ENCODE measurements around the gene SLC24A4.

The SLC24A4 gene

DNA sequence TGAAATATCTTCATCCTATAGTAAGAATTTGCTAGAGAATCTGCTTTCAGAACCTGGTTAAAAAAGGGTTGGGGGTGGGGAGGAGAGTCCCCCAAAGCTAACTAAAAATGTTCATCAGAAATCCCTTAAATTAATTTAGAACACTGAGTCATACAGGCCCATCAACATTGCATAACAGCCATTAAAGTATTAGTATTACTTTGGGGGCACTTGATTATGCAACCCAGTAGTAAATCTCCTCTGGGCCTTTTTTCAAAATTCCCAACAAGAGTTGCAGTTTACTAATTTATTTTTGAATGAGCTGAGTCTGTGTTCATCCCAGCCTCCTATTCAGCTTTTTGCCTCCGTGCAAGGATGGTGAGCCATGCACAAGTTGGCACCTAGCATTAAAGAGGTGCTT lies 8.8 kb upstream of the SLC24A4 start:
- DNase-seq: no peak
- in situ Hi-C loops (cut with MboI; ENCODE audit: low pct_unique_long_range_greater_than_20kb, low sequenced_read_pairs): no loop called here

DNA sequence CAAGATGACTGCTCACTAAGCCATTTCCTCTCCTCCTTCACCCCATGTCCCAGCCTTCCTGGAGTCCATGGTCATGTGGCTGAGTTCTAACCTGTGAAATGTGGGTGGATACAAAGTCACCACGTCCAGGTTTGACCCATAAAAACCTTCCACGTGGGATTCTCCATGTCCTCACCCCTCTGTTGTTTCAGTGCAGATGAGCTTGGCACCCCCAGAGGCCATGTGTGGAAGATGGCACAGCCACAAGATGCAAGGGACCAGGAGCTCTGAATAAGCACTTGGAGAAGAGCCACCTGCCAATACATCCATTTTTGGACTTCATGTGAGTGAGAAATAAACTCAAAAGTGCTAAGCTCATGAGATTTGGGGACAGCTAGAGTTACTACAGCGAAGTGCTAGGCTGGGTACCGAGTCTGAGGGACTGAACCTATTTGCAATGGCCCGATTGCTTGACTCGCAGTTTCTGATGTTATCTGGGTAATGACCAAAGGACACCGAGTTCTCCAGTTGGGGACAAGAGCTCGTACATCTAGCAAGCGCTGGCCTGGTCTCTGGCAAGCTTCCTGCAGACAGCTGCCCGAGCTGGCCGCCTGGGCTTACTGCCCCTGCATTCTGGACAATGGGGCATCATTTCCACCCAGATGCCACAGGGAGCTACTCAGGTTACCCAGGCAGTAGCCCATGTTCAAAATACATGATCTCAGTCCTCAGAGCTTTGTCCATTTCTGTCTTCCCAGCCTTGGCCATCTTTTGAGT lies 7.7 kb upstream of the SLC24A4 start:
- in situ Hi-C loops (cut with MboI; ENCODE audit: low pct_unique_long_range_greater_than_20kb, low sequenced_read_pairs): no loop called here
- no peak for DNase-seq

DNA sequence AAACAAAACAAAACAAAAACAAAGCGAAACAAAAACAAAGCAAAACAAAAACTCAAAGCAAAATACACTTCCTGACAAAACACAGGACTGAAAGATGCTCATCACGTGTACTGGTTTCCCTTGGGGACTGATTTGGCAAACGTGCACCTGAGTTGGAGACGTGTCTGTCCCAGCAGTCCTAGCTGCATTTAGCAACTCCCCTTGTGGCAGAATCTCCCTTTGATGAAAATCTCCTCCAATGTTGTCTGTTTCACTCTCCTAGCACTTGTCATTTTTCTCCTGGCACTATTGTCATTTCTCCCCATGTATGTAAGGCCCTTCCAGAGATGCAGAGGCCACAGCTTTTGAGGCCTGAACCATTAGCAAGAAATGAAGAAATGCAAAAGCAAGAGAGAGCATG lies 6.8 kb upstream of the SLC24A4 start:
- DNase-seq: no peak
- in situ Hi-C loops (cut with MboI; ENCODE audit: low pct_unique_long_range_greater_than_20kb, low sequenced_read_pairs): no loop called here

DNA sequence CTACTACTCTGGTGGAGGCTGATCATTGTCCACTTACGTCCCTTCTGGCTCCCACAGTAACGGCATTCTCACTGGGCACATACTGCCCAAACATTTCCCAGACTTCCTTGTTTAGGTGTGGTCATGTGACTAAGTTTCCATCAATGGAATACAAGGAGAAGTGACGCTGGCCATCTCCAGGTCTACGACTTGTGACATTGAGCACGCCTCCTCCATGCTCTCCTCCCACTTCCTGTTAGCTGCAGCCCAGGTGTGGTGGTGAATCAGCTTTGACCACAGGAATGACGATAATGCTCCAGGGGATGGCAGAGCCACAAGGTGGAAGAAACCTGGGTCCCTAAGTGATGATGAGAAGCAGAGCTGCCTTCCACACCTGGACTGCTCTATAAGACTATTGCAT lies 6.0 kb upstream of the SLC24A4 start:
- peak; percentile 7 for DNase-seq
- in situ Hi-C loops (cut with MboI; ENCODE audit: low pct_unique_long_range_greater_than_20kb, low sequenced_read_pairs): no loop called here

DNA sequence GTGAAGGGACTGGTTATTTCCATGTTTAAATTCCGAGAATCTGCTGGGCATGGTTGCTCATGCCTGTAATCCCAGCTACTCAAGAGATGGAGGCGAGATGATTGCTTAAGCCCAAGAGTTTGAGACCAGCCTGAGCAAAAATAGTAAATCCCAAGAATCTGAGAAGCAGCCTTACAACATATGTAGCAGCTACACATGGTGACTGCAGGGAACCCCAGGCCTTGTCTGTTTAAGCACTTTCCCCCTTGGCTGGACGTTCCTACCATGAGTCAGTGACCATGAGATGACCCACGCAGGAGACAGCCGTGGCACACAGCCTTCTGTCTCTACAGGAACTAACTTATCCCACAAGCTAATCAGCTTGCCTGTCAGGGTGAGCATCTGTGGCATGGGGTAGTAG lies 5.5 kb upstream of the SLC24A4 start:
- no peak for DNase-seq
- in situ Hi-C loops (cut with MboI; ENCODE audit: low pct_unique_long_range_greater_than_20kb, low sequenced_read_pairs): no loop called here

DNA sequence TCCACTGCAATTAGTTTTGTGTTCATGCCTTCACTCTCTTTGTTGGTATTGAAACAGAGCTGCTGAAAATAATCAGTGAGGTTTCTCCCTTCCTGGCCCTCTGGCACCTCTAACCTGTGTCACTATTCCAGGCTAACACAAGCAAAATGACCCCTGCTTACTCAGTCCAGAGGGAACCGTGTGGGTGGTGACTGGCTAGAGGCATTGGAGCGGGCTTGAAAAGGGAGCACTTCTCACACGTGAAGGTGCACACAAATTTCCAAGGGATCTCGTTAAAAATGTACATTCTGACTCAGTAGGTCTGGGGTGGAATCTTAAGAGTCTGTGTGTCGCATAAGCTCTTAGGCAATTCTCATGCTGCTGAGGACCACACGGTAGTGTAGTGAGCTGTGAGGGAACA lies 1.3 kb upstream of the SLC24A4 start:
- in situ Hi-C loops (cut with MboI; ENCODE audit: low pct_unique_long_range_greater_than_20kb, low sequenced_read_pairs): no loop called here
- no peak for DNase-seq

DNA sequence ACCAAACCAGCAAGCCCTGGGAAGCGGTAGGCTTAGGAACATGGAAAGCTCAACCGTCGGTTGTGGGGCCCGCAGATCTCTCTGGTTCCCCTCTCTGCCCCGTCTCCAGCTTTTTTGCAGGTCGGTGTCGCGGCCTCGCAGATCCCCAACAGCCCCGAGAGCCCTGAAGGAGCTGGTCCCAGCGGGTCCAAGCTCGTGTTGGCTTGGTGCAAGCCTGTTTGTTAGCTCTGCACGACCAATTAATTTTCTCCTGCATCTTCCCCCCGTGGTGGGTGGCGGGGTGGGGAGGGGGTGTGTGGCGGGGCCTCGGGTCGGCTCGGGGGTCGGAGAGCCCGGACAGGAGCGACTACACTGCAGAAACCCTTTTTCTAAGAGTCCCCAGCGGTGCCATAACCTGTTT lies 449 bp upstream of the SLC24A4 start:
- in situ Hi-C loops (cut with MboI; ENCODE audit: low pct_unique_long_range_greater_than_20kb, low sequenced_read_pairs): no loop called here
- DNase-seq: no peak

DNA sequence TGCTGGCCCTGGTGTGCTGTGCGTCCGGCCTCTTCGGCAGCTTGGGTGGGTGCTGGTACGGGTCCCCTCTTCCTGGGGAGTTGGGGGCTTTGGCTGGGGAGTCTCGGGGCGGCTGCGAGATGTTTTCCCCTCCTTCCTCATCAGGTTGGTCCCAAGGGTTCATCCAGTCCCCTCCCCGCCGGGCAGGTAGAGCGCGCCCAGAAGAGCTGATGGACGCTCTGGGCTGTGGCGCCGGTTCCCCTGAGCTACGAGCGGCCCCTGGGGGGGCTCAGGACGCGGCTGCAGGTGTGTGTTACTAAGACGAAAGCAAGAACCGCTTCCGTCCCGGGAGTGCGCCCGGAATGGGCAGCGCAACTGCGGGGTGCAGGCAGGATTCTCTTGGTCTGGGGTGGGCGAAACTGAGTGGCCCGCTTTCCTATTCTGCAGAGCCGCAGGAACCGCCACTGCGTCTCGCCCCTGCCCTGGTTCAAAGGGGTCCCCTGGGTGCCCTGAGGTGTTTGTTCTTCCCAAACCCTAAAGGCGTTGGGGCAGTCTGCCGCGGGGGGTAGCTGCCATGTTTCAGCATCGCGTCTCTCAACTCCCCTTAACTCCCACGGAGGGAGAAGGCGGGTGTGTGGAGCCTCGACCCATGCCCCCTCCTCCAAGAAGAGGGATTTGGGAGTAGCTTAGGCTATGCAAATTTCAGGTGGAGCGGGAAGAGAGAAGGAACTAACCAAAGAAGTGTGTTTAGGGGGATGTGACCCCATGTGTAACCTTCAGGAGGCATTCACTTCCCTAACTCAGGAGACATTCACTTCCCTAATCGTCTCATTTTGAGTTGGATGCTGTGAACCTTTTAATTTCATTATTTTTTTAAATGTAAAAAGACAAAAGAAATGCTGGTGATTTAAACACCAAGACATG lies 1.2 kb downstream of the SLC24A4 start:
- in situ Hi-C loops (cut with MboI; ENCODE audit: low pct_unique_long_range_greater_than_20kb, low sequenced_read_pairs): no loop called here
- DNase-seq: no peak

DNA sequence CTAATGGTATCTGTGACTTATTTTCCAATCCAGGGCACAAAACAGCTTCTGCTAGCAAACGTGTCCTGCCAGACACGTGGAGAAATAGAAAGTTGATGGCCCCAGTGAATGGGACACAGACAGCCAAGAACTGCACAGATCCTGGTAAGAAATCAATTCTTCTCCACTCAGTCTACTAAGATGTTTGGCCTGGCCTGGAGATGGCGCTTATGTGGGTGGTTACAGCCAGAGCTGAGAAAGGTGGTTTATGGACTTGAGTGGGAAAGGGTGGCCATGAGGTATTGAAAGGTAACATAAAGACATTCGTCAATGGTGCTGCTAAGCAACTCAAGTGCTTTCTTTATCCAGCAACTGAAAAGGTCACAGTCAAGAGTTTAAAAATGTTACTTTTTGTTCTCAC lies 2.9 kb downstream of the SLC24A4 start:
- no peak for DNase-seq
- in situ Hi-C loops (cut with MboI; ENCODE audit: low pct_unique_long_range_greater_than_20kb, low sequenced_read_pairs): no loop called here

DNA sequence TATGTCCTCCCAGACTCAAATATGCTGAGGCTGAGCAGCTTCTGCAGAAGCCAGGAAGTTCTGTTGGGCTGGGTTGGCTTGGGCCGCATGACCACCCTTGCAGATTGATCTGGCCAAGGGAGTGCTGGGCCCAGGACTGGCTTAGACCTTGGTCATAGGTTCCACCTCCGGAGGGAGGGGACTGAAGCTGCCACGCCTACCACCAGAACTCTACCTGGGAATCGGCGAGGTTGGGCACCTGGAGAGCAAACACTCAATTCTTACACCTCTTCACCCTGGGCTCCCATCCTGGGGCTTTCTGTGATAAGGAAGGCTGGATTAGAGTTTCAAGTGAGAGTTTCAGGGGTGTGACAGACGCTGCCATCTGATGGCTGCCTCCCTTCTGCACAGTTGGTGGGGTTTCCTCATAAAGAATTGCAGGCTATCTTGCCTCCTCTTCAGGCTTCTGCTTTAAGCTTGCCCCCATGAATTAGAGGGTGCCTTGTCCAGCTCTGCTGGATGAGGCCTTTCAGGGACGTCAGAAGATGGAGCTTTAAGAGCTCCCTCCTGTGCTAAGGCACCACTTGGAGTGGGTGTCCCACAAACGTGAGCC lies 5.8 kb downstream of the SLC24A4 start:
- DNase-seq: no peak

DNA sequence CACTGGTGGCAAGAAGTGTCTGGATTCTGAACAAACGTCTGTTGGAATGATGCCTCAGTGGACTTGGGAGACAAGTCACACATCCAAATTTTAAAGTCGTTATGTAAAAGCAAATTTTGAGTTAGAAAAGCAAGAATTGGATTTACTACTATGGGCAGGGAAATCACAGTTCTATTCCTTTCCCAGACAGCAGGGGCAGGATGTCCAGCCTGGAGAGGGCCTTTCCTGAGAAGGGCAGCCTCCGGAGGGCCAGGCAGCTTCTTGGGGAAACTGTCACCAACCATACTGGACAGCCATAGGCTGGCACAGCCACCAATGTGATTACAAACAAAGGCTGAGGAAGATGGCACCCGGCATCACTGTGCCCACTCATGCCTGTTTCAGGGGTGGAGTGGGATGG lies 11.1 kb downstream of the SLC24A4 start:
- DNase-seq: no peak
- in situ Hi-C loops (cut with MboI; ENCODE audit: low pct_unique_long_range_greater_than_20kb, low sequenced_read_pairs): no loop called here

More for the DNA sequence above, 5.8 kb downstream of the SLC24A4 start:
- in situ Hi-C loops (cut with MboI; ENCODE audit: low pct_unique_long_range_greater_than_20kb, low sequenced_read_pairs): no loop called here

DNA sequence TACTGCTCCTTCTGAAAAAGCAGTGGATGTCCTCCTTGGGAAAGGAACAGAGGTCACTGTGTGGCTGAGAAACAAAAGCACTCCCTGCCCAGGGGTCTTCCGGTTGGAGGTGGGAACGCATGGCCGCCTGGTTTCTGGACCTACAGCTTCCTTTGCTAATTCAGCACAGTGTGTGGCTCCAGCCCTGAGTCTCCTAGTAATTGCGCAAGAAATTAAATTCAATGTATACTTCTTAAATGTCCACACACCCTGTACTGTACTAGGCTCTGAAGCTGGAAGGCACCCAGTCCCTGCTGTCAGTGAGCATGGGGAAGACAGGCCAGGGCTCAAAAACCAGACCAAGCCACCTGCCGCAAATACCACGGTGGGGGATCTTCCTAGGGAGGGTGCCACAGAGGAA lies 13.4 kb downstream of the SLC24A4 start:
- in situ Hi-C loops (cut with MboI; ENCODE audit: low pct_unique_long_range_greater_than_20kb, low sequenced_read_pairs): no loop called here
- no peak for DNase-seq

DNA sequence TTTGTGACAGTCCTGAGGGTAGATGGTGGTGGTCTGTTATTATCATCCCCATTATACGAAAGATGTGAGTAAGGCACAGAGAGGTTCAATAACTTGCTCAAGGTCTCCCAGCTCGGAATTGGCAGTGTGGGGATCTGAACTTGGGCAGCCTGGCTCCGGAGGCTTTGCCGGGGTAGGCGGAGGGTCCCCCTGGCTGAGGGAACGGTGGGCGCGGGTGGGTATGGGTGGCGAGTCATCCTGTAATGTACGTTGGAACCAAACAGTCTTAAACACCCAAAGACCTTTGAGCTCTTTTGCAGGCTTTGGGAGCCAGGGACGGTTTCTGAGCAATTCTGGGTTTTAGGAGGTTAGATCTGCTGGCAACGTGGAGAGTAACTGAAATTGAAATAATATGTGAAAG lies 16.5 kb downstream of the SLC24A4 start:
- in situ Hi-C loops (cut with MboI; ENCODE audit: low pct_unique_long_range_greater_than_20kb, low sequenced_read_pairs): no loop called here
- DNase-seq: no peak

DNA sequence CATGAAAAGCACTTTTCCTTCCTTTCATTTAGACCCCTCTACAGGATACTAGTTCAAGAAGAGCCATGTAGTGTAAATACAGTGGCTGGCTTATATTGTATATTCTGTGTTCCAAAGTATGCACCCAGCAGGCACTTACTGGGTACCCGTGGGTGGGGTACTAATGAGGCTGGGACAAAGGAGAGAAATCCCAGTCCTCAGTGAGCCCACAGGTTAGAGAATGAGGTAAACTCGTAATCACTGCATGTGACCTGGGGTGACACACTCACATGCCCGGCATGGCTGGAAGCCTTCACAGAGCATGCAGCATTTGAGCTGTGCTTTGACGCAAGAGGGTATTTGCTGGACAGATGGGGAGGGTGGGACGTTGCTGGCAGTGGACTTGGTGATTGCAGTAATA lies 17.1 kb downstream of the SLC24A4 start:
- in situ Hi-C loops (cut with MboI; ENCODE audit: low pct_unique_long_range_greater_than_20kb, low sequenced_read_pairs): no loop called here
- no peak for DNase-seq

DNA sequence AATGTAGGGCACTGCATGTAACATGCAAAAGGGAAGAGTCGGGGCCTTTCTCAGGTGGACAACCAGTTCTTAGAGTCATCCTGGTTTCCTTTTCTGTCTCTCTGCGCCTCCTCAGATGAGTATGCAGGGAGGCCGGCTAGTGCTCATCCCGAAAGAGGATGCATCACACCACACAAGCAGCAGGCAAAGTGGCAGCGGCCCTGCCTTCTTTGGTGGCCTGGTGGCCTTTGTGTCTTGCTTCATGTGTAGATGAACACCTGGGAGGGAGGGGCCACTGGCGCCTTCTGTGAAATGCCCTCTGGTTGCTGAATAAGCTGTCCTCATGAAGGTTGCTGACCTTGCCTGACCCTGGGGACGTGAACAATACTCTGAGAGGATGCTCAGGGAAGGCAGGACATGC lies 18.0 kb downstream of the SLC24A4 start:
- in situ Hi-C loops (cut with MboI; ENCODE audit: low pct_unique_long_range_greater_than_20kb, low sequenced_read_pairs): no loop called here
- no peak for DNase-seq

DNA sequence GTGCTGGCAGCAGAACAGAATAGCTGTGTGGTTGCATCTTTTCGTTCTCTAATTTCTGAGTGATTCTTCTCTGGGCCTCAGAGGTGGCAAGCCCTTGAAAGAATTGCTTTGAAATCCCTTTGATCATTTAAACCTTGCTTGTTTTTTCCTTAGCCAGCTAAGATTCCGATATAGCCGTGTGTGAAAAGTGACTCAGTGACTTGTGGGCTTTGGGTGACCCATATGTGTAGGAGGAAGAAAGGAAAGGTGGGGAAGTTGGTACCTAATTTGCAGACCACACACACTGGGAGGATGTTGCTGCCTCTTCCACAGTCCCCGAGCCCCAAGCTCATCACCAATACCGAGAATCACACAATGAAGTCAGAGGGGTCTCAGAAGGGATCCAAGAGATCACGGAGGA lies 18.8 kb downstream of the SLC24A4 start:
- DNase-seq: no peak
- in situ Hi-C loops (cut with MboI; ENCODE audit: low pct_unique_long_range_greater_than_20kb, low sequenced_read_pairs): no loop called here

DNA sequence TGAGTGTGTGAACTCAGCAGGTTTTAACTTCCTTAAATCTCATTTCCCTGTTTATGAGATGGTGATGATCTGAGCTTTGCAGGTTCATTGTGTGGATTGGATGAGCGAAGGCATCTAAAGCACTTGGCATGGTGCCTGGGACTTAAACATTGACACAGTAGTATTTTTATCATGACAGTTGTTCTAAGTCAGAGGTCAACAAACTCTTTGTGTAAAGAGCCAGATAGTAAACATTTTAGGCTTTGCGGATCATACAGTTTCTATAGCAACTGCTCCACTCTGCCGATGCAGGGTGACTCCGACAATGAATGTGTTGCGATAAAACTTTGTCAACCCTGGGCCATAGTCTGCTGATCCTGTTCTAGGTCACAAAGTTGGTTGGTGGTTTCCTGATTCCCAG lies 25.2 kb downstream of the SLC24A4 start:
- no peak for DNase-seq
- in situ Hi-C loops (cut with MboI; ENCODE audit: low pct_unique_long_range_greater_than_20kb, low sequenced_read_pairs): no loop called here

DNA sequence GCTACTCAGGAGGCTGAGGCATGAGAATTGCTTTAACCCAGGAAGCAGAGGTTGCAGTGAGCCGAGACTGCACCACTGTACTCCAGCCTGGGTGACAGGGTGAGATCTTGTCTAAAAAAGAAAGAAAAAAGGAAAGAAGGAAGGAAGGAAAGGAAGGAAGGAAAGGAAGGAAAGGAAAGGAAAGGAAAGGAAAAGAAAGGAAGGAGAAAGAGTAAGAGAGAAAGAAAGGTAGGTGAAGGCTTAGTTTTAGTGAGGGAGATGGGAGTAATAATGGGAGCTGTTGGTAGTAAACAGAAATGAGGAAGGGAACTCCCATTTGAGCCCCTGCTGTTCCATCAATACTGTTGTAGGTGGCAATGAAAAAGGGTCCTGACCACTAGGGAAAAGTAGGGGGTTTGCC lies 28.8 kb downstream of the SLC24A4 start:
- in situ Hi-C loops (cut with MboI; ENCODE audit: low pct_unique_long_range_greater_than_20kb, low sequenced_read_pairs): no loop called here
- DNase-seq: no peak

DNA sequence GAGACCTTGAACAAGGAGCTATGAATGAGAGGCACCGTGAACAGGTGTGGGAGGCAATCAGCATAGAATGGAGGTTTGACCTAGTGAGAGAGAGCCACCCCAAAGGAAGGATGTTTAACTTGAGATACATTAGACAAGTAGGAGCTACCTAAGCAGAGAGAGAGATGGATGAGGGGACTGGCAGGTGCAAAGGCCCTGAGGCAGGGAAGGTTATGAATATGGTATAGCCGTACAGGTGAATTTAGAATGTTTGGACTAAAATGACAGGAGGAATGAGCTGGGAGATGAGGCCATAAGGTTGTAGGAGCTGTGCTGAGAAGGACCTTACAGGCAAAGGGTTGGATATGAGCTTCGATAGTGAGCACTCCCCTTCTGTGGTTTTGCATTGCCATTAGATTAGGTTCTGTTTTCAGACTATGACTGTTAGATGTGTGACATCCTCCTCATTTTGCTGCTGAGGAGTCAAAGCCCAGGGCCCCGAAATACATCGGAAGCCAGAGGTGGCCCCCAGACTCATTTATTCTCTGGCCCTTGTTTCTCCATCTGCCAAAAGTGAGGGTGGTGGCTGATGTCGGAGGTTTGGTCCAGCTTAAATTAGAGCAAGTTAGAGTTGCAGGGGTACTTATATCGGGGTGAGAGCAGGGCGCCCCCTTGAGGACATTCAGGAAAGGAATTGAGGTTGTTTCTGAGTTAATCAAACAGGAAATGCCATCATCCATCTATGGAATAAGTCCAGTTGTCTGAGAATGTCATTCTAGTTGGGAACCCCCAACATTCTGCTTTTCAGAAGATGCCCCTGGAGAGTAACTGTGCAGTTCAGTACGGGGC lies 29.4 kb downstream of the SLC24A4 start:
- peak; percentile 50 for DNase-seq
- in situ Hi-C loops (cut with MboI; ENCODE audit: low pct_unique_long_range_greater_than_20kb, low sequenced_read_pairs): no loop called here

All from KBM-7 (cell line).